GM19351 (cell line): Measurements from ENCODE around the gene IRF4.

Experiments
- ATAC-seq: cut with Tn5 transposase; IDR thresholded peaks from one replicate; pipeline ENCODE4 v1.9.1; 2021; ENCODE audit warnings: mild to moderate bottlenecking, moderate library complexity; ENCODE audit not compliant: unreplicated experiment

Gene IRF4

DNA sequence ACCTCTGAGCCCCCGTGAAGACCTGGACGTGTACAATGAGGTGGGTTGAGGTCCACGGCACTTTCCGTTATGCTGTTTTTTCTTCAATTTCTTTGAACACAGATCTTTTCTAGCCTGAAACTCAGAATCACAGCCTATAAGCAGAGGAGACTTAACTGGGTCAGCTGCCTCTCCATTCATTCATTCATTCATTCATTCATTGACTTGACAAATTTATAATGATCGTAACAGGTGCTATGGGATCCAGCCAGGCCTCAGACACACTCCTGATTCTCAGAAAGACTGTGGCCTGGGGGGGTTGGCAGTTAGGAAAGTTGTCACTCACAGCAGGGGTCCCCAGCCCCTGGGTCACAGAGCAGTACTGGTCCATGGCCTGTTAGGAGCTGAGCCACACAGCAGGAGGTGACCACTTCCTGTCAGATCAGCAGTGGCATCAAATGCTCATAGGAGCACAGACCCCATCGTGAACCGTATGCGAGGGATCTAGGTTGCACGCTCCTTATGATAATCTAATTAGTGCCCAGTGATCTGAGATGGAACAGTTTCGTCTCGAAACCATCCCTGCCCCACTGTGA is 38.6 kb upstream of the IRF4 start:
- no peak for ATAC-seq

DNA sequence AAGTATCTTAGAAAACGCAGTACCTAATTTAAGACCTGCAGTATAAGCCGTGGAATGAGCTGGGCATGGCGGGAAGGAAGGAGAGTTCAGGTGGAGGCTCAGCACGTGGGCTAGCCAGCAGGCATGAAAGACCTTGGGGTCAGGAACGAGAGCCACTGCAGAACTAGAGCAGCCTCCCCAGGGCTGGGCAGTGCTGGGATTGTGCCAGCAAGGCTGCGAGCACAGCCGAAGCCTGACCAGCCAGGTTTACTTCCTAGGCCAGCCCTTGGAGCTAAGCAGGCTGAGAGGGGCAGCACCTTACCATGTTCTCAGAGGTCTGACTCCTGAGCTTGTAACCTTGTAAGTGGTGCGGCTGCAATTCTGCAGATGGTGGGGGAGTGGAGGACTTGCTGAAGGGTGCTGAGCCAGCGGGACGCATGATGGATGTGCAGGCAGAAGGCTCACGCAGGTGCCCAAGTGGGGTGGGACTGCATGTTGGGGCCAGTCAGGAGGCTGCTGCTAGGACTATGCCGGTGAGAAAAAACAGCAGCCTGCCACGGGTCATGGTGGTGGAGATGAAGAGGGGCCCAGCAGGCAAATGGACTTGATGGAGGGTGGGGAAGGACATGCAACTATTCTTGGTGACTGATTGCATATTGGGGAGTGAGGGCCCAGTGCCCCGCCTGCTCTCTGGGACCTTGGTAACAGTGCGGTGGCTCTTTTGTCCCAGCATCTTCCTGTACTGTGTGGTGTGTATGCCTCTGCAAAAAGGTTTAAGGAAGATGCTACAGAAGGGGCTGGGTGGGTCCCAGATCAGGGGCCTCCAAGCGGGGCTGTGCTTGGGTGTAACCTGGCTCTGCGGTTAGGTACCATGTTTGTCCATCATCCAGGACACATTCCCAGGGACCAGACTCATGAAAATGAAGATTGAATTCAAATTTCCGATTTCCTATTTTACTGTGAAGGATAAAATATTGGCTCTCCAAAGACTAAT is 37.6 kb upstream of the IRF4 start:
- ATAC-seq, result no peak

DNA sequence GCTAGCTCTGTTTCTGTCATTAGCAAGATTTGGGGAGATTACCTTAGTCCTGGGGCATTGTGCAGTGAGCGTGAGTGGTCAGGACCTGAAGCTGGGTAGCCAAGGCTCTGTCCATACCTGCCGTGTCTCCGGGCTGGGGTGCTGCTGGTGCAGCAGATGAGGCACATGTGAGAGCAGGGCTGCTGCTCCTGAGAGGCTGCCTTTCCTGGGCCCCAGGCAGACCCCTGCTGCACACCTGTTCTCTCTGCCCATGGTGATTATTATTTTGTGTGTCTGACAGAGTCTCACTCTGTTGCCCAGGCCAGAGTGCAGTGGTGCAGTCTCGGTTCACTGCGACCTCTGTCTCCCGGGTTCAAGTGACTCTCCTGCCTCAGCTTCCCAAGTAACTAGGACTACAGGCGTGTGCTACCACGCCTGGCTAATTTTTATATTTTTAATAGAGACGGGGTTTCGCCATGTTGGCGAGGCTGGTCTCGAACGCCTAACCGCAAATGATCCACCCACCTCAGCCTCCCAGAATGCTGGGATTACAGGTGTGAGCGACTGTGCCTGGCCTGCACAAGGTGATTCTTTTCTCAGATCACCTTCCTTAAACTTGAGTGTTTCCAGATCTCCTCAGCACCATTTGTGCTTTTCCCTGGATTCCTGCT is 36.8 kb upstream of the IRF4 start:
- no peak for ATAC-seq

DNA sequence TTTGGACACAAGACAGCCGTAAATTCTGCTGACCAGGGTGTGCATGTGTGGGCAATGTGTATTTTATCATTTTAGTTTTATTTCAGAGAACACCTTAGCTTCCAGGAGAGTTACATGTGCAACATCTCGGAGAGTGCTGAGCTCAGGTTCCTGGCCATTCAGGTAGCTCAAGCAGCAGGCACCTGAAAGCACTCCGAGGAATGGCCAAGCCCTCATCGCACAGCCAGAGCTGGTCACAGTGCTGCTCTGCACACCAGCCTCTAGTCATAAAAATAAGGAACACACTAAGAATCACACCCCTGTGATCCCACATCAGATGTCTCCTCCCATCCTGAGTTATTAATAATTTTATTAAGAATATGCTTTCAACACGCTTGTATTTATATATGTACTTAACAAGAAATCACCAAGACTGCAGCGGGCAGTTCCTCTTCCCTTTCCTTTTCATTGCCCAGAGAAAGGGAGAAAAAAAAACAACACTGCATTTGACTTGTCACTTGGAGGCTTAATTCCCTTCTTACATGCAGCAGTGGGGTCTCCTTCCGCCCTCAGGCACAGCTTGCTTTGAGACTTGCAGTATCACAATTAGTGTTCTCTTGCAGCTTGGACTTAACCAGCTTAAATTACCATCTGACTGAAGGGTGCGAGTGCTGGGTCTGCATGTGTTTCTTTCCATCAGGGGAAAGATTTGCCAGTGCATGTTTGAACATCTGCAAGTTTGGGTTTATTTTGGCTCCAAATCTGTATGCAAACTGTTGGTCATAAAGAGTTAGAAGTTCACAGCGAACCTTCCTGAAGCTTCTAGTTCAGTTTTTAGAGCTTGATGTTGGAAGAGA is 36.0 kb upstream of the IRF4 start:
- ATAC-seq, result peak; percentile 34

DNA sequence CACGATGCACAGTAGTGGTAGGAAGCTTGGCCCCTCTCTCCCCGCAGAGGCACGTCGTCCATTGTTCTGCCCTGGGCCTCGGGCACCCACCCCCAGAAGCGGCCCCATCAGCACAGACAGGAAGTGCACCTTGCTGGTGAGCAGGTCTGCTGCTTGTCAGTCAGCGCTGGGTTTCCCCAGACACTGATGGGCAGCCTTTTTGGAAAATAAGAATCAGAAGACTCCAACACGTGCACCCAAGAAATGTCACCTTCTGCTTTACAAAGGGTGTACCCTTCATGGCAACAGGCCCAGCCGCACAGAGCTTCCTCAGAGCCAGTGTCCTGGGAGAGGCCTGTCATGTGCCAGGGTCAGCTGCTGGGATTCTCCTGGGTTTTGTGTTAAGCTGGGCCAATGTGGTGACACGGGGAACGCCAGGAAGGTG is 34.7 kb upstream of the IRF4 start:
- ATAC-seq, result peak; percentile 58

DNA sequence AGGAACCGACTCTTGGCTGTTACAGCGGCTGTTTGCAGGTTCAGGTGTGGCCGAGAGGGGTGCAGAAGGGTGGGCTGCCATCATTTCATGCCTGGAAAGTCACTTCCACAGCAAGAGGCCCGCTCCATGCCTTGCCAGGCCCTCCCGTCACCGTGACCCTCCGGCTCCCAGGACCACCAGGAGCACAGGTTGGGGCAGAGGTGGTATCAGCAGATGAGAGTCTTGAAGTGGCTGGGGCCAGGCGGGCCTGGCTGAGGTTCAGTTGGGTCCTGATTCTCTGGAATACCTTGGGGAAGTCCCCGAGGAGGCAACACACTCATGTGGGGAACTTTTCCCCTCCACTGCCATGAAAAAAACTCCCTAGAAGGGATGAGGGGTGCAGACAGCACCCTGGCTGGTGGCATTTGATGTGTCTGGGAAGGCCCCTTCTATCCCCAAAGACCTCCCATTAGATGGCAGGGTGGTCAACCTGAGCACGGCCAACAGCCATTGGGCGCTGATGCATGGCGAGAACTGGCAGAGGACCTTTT is 34.2 kb upstream of the IRF4 start:
- ATAC-seq, result no peak

DNA sequence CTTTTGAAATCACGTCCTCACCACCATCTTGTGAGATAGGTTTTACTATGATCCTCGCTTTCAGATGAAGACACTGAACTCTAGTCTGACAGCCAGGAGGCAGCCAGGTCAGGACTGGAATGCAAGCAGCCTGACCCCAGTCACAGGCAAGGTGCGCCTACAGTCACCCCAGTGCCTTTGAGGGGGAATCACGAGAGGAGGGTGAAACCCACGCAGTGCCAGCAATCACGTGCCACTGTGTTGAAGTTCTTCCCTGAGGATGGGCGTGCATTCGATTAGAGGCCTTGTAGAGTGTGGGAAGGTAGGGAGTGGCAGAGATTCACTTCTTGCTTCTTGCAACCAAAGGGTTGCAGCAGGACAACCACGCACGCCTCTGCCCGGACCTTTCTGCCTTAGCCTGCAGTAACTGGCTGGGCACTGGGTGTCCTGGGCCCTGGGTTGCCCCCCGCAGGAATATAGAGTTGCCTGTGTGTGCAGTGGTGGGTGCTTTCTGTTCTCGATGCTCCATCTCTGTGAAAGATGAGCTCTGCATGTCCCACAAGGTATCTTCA is 33.7 kb upstream of the IRF4 start:
- no peak for ATAC-seq

DNA sequence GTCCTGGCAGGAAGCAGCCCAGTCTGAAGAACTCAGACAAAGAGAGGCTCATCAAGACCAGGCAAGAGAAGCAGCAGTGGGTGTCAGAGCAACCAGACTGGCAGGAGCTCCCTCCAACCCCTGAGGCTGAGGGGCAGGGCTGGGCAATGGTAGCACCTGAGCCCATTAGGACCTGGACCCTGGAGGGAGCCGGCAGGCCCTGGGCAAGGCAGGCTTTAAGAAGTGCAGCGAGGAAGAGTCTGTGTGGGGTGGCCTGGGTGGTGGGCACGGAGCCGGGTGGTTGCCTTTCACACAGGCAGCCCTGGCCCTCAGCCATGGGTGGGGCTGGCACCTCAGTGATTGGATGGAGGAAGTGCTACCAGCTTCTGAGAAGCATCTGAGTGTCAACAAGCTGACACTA is 33.1 kb upstream of the IRF4 start:
- ATAC-seq, result no peak

DNA sequence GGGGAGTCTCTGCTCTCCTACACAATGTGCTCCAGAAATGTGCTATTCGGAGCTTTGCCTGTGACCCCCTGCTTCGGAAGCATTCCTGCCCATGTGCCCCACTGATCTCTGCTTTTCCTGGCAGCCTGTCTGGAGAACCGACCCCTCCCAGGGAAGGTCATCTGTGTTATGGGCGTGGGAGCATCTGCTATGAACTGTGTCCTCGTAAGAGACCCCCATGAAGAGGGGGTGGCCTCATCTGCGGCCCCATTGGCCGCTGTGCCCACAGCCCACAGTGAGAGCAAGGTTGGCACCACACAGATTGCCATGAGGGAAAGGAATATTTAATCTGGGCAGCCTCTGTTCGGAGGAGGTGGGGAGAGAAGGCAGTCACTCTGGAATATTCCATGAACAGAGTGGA is 32.7 kb upstream of the IRF4 start:
- no peak for ATAC-seq

DNA sequence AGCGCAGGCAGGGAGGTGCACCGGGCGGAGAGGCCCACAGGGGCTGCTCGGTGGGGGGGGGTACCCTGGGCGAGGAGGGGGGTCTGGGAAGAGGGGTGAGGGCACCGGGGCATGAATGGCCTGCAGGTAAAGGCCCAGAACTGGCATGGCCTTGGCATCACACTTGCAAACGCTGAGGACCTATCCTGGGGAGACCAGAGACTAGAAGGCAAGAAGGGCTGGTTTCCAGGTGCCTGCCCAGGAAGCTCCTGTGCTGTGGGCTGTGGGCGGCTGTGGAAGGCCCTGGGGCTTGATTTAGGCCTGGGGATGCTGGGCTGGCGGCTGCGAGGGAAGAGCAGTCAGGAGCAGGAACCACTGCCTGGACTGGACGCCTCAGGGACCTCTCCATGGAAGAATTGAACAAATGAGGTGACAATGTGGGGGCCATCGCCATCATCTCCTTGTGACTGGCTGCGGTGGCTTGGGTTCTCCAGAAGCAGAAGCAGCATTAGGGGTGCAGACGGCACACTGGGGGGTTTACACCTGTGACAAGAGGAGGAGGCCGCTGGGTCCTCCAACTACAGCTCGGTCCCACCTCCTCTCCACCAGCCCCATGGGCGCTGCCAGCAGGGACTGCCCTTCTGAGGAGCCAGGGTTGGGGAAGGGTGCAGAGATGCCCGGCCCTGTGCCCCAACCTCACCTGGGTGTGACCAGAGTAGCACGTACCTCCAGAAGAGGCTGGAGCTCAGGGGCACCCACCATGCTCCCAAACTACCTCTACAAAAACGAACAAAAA is 32.1 kb upstream of the IRF4 start:
- ATAC-seq, result no peak

DNA sequence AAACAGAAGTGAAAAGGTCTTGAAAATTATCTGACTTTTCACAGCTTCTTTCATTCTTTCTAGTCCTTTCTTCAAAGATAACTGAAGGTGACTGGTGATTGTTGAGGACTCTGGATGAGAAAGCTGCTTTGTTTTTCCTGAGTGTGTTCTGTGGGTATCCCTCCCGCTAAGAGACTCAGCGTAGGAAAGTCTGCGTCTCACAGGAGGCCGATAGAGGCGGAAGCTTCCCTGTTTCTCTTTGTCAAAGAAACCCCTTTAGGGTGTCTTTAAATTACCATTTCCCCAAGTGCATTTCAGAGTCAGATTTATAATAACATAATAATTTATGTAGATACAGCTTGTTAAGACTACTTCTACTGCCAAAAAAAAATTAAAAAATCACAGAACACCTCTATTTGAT is 31.2 kb upstream of the IRF4 start:
- no peak for ATAC-seq

DNA sequence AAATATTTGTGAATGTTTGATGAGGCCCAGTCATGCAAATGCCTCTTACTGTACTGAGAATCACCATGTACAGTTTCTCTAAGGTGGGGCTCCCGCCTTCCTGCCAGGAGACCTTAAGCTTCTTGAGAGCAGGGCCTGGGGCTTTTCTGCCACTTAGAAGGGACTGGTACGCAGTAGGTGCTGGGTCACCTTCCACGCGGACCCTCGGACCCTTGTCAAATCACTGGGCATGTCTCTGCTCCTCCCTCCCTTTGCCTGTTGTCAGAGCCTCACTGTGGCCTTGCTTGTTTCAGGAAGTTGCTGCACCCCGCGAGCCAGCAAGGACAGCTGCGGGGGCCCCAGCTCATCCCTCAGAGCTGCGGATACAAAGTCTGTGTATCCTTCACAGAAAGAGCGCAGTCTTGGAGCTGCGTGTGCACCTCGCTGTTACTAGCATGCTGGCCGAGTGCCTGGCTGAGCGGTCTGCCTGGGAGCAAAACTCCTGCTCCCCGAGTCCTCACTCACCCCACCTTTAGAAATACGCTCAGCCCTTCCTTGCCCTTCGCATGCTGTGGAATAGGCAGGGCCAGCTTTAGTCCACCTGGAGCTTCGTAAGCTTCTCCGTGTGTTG is 30.7 kb upstream of the IRF4 start:
- no peak for ATAC-seq

DNA sequence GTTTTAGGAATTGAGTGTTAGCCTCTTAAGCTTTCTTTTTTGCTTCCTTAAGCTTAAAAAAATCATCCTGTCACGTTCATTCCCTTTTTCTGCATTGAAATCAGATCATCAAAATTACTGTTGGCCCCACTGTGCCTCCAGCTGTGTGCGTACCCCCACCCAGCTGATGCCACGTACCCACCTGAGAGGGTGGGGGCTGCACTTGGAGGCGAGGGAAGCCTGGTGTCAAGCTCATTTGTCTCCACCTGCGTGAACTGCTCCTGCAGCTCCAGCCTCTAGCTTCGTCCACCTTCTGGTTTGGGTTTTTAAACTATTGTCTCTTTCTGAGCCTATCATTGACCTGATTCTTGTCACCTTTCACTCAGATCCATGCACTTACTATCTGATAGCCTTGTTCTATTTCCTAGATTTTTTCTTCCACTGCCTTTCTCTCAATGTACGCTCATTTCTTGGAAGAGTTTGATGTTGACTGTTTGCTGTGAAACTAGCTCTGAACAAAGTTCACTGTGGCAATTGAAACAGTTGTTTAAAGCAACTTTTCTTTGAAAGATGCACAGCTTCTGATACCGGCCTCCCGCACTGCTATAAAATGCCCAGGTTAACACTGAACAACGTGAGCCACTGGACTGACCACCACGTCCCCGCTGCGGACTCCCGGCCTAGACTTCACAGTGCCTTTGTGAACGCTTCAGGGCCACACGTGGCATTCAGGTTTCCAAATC is 30.0 kb upstream of the IRF4 start:
- no peak for ATAC-seq

DNA sequence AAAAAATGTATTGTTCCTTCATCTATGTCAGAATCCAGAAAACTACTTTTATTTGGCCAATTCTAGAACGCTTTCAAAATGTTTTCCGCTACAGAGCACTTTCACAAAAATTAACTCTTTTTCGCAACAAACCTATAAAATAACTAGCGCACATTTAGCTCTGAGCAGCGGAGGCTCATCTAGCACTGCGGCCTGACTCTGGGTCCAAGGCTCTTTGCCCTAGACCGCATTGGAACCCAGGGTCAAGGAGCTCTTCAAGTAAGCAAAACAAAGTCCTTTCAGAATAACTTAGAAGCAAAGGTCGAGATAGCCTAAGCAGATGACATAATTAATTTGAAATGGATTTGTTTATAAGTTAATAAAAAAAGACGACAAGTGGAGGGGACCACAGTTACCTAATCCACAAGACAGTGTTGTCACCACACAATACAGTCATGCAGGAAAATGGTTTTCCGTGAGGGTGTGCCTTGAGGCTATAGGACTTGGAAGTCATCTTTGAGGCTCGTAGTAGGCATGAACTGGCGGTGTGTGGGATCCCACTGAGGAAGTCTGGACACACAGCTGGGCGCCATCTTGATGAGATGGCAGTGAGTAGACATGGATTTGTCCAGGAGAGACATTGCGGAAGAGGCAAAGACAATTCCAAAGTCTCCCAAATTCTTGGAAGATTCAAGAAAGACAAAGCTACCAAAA is 29.2 kb upstream of the IRF4 start:
- no peak for ATAC-seq

DNA sequence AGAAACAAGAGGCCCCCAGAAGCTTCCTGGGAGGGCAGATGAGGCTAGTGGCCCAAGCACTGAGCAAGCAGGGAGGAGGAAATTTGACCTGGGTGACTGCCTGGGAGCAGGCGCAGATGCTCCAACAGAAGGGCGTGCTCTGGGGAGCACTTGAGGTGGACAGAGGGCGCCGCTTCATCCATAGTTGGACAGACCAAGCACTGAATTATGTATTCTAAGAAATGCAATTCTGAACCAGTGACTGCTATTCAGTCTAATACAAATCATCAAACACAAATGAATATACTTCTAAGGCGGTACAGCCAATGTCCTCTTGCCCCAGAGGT is 28.7 kb upstream of the IRF4 start:
- ATAC-seq, result no peak

DNA sequence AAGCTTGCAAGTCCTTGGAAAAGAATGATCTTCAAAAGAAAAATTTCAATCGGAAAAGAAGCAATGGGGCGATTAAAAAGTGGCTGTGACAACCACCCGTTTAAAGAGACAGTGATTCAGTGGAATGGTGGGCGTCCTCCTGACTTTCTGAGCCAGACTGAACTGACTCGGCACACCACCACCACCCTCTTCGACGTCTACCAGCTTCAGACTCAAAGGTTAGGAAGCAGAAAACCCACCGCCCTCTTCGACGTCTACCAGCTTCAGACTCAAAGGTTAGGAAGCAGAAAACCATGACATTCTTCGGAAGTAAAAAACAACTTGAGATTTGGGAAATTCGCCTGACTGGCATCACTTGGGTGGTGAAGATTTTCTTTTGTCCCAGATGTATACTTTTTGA is 28.3 kb upstream of the IRF4 start:
- no peak for ATAC-seq

DNA sequence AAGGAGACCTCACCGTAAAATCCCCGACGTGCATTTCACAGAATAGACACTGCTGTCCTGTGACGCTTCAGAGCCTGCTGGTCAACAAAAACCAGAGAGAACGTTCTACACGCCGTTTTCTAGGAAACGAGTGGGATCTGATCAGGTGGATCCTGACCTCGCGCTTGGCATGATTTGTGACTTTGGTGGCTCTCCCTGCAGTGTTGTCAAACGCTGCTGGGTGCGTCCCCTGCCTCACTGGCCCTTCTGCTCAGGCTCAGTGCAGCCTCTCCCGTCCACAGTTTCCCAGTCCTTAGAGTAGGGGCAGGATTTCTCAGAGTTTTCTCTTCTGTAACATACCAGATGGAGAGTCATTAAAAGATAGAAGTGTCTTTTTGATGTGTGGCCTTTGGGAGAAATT is 27.6 kb upstream of the IRF4 start:
- ATAC-seq, result no peak
